SJSA1 (cell line): Measurements from ENCODE around the gene OTUB2. TPM values are rescaled to one million over a fixed set of nuclear protein-coding genes. Genes with fewer than 3 reads are reported as not detected.

ENCODE experiments used
- DNase-seq, 2 experiments: peaks; one replicate each; pipeline ENCODE4 v3.0.0-alpha.2; 2015 to 2020; ENCODE audit warnings: low spot score in 2 of 2, low read depth in 1 of 2
- H3K27ac ChIP-seq: fragments of 250-450 bp; sonication (Bioruptor Pico); 2 replicates; pipeline ENCODE4 v1.5.1; 2020; ENCODE audit warnings: mild to moderate bottlenecking, moderate library complexity
- H3K27me3 ChIP-seq: fragments of 250-450 bp; sonication (Bioruptor Pico); replicated peaks from 2 replicates; pipeline ENCODE4 v1.5.1; 2020; ENCODE audit warnings: mild to moderate bottlenecking, moderate library complexity
- H3K36me3 ChIP-seq: fragments of 250-450 bp; sonication (Bioruptor Pico); 2 replicates; pipeline ENCODE4 v1.5.1; 2020; ENCODE audit warnings: mild to moderate bottlenecking
- H3K4me1 ChIP-seq: fragments of 250-450 bp; sonication (Bioruptor Pico); replicated peaks from 2 replicates; pipeline ENCODE4 v1.6.1; 2021; ENCODE audit warnings: mild to moderate bottlenecking
- H3K4me3 ChIP-seq: fragments of 250-450 bp; sonication (Bioruptor Pico); 2 replicates; pipeline ENCODE4 v1.5.1; 2020; ENCODE audit warnings: mild to moderate bottlenecking
- H3K9me3 ChIP-seq: fragments of 250-450 bp; sonication (Bioruptor Pico); replicated peaks from 2 replicates; pipeline ENCODE4 v1.5.1; 2020; ENCODE audit warnings: mild to moderate bottlenecking
- total RNA-seq: library from RNA; depleted of rRNA; stranded (reverse); fragments of >200 nt; shearing (Covaris generic); gene quantifications from 2 replicates; pipeline ENCODE4 v1.2.3, GENCODE V29; 2014

Gene OTUB2
- total RNA-seq, 1 experiment from 2014 or later = 1.3 TPM

DNA sequence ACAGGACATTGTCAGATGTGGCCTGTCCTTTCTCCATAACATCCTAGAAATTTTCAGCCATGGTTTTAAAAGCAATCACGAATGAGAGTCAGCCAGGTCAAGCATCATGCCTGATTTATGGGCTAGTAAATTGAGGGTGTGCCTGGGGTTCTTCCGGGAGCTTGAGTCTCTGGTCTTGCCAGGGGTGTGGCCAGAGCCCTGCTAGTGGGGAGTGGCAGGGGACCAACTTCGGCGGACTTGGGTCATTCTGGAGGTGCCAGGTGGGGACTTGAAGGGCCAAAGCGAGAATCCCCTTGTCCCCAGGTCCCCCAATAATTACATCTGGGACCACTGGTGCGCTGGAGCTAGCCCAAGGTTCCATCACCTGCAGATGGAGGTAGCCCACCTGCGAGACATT is 5.7 kb downstream of the OTUB2 start:
- Histone ChIP-seq H3K27me3 (no peaks in the 10 kb centered on the region), H3K4me1 (peaks cover 19% of the 10 kb centered on the region), H3K27ac (no peak overlapping the region), H3K9me3 (no peaks in the 10 kb centered on the region), H3K36me3 (no peaks in the 10 kb centered on the region), H3K4me3 (no peak overlapping the region)
- no peak for DNase-seq

DNA sequence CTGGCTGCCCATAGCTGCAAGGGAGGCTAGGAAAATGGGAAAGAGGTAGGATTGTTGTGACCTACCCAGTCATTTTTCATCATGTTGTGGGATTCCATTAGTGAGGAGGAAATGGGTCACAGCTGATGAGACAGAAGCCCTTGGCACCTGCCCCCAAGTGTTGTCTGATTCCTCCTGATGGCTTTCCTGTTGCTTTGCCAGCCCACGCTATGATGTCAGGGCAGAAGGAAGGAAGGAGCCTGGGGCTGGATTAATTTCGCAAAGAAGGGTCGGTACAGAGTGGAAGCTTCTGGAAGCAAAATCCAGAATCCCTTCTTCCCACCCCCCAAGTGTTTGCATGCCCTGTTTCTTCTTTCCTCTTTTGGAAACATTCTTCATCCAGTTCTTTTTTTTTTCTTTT is 8.7 kb downstream of the OTUB2 start:
- Histone ChIP-seq H3K36me3 (no peaks in the 10 kb centered on the region), H3K27me3 (no peaks in the 10 kb centered on the region), H3K4me3 (no peak overlapping the region), H3K4me1 (no peaks in the 10 kb centered on the region), H3K27ac (no peak overlapping the region), H3K9me3 (no peaks in the 10 kb centered on the region)
- DNase-seq = no peak

DNA sequence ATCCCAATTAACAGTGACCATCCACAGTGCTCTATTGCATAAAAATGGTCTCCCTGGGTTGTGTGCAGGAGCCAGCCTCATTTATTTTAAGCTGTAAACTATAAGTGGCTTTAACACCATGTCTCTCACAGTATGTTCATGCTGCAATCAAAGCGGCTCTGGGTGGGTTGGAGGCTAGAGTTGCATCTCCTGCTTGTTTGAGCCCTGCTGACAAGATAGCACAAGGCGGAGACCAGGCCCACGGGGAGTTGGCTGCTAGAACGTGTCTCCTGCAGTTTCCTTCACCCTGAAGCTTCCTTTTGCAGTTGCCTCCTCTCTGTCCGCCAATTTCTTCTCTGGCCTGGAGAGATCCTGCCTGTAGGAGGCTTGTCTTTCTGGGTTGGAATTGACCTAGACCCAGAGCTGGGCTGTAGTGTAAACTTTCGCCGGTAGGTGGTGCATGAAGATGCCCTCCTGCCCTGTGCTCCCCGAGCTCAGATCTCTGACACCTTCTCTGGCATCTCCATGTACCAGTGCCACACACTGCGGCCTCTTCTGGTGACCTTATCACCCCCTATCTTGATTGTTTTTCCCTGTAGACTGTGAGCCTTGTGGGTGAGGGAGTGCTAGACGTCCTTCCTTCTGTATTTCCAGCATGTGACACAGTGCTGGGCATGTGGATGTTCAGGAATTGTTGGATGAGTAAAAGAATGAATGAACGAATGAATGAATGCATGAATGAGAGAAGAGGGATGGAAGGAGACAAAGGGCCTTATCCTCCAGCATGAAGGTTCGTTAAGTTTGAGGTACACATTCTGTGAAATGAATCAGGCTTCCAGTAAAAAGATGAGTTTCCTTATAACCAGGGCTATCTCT is 10.4 kb downstream of the OTUB2 start:
- Histone ChIP-seq H3K36me3 (no peaks in the 10 kb centered on the region), H3K27me3 (no peaks in the 10 kb centered on the region), H3K27ac (no peak overlapping the region), H3K4me1 (no peaks in the 10 kb centered on the region), H3K4me3 (no peak overlapping the region), H3K9me3 (no peaks in the 10 kb centered on the region)
- DNase-seq = peak; percentile 42 to 62

GRCh38 chr14:94037954-94038353 is 11.8 kb downstream of the OTUB2 start:
- no peaks in the 10 kb centered on the region for H3K27me3 ChIP-seq
- H3K36me3 ChIP-seq = no peaks in the 10 kb centered on the region
- H3K9me3 ChIP-seq = no peaks in the 10 kb centered on the region

DNA sequence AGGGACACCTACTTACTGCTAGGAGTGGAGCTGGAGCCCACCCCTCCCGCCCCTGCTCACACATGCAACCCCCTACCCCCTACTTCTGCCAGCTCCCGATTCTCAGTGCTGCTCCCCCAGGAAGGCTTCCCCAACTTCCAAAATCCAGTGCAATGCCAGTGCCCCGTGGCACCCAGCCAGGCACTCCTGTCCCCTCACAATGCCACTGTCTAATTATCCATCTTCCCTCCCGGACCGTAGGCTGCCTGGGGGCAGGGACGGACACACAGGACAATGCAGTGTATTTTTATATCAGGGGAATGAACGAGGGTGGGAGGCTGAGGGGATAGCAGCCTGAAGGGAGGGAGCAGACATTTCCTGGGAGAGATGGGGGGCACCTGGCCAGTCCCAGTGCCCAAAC is 12.4 kb downstream of the OTUB2 start:
- no peak for DNase-seq

More at GRCh38 chr14:94037954-94038353, 11.8 kb downstream of the OTUB2 start:
- H3K4me1 ChIP-seq = no peaks in the 10 kb centered on the region
- no peak for DNase-seq
- H3K27ac ChIP-seq = no peak overlapping the region
- H3K4me3 ChIP-seq = no peak overlapping the region

DNA sequence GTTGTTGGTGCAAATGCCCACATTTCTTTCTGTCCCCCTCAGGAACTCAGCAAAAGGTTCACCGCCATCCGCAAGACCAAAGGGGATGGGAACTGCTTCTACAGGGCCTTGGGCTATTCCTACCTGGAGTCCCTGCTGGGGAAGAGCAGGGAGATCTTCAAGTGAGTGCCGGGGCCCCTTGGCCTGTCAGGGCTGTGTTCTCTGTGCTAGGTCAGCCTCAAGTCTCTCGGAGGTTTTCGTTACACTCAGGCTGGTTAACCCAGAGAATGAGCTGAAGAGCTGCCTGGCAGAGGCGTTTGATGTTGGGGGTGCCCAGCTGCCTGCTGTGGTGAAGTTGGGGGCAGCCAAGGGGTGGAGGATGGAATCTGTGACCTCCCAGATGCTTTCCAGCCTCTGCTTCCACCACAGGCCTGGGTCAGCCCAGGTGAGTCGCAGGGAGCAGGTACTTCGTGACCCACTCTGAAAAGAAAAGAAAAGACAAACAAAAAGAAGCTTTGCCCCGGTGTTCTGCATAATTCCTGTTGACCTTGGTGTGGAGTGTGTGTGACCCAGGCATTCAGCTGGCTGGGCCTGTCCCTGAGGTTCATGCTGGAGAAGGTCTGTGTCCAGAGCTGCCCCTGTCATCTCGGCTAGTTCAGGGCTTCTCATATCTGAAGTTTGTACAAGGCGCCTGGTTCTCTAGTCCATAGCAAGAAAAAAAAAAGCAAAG is 12.9 kb downstream of the OTUB2 start:
- H3K27ac ChIP-seq = no peak overlapping the region
- no peaks in the 10 kb centered on the region for H3K4me1 ChIP-seq
- no peak overlapping the region for H3K4me3 ChIP-seq
- H3K36me3 ChIP-seq = no peaks in the 10 kb centered on the region
- no peaks in the 10 kb centered on the region for H3K9me3 ChIP-seq
- H3K27me3 ChIP-seq = no peaks in the 10 kb centered on the region
- no peak for DNase-seq

More for the DNA sequence above, 12.4 kb downstream of the OTUB2 start:
- Histone ChIP-seq H3K4me3 (no peak overlapping the region), H3K4me1 (no peaks in the 10 kb centered on the region), H3K27ac (no peak overlapping the region), H3K27me3 (no peaks in the 10 kb centered on the region), H3K9me3 (no peaks in the 10 kb centered on the region), H3K36me3 (no peaks in the 10 kb centered on the region)

DNA sequence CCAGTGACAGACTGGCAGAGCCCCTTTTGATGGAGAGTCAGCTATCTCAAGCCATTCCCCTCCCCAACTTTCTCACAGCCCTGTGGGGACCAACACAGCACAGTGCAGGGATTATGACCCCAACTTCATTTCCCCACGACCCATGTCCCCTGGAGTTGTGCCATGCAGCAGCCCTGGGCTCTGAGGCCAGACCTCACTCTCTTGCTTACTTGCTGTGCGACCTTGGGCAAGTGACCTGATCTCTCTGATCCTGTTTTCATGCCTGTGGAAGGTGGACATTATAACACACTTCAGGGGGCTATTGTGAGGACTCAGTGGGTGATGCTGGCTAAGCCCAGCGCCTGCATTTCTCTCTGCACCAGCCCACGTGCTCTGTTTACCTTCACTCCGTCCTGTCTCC is 14.1 kb downstream of the OTUB2 start:
- Histone ChIP-seq H3K4me3 (no peak overlapping the region), H3K27me3 (no peaks in the 10 kb centered on the region), H3K4me1 (no peaks in the 10 kb centered on the region), H3K9me3 (no peaks in the 10 kb centered on the region), H3K36me3 (0 out of 2 replicates have a peak, but pooled peaks cover 5% of the 10 kb centered on the region), H3K27ac (no peak overlapping the region)
- no peak for DNase-seq

DNA sequence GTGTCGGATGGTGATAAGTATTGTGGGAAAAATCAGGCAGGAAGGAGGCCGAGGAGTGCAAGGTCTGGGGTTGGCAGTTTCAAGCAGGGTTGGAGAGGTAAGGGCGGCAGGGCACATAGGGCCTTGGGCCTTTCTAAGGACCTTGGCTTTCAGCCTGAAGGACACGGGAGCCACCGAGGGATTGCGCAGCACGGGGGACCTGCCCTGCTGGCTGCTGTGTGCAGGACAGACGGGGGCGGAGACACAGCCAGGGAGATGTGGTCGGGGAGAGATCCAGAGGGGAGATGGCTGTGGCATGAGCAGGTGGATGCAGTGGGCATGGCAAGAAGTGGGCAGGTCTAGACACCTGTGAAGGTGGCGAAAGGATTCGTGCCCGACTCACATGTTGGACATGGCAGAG is 14.7 kb downstream of the OTUB2 start:
- peaks cover 10% of the 10 kb centered on the region for H3K36me3 ChIP-seq
- no peaks in the 10 kb centered on the region for H3K27me3 ChIP-seq
- H3K4me3 ChIP-seq = no peak overlapping the region
- no peak for DNase-seq
- H3K27ac ChIP-seq = no peak overlapping the region
- H3K4me1 ChIP-seq = no peaks in the 10 kb centered on the region
- no peaks in the 10 kb centered on the region for H3K9me3 ChIP-seq

DNA sequence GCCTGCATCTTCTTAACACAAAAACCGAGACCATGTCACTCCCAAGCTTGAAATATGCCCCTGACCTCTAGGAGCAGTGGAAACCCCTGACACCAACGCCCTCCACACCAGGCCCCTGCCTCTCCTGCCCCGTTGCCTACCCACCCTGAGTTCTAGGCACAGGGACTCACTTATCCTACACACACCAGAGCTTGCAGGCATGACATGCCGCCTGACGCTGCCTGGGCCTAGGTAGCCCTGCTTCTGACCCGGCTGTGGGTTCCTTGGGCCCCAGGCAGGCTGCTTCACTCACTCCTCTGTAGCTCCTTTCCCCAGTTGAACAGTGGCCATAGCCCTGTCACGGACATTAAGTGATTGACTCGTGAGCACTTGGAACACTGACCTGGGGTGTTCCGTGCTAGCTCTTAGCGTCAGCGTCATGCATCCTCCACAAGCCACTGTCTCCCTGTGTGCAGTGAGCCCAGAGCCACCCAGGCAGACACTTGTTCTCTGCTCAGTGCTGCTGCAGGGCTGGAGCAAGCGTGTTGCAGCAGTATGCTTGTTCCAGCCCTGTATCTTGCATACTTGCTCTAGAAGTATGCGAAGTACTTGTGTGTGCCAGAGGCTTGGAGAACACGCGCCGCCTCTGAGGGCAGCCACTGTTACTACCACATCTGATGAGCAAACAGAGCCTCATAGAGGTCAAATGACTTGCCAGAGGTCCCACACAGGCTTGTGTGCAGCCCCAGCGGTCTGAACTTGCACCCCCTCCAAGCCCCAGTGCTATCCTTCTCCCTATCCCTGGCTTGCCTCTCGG is 15.6 kb downstream of the OTUB2 start:
- Histone ChIP-seq H3K27ac (no peak overlapping the region), H3K27me3 (no peaks in the 10 kb centered on the region), H3K4me1 (no peaks in the 10 kb centered on the region), H3K4me3 (no peak overlapping the region), H3K36me3 (peaks cover 16% of the 10 kb centered on the region), H3K9me3 (no peaks in the 10 kb centered on the region)
- no peak for DNase-seq

DNA sequence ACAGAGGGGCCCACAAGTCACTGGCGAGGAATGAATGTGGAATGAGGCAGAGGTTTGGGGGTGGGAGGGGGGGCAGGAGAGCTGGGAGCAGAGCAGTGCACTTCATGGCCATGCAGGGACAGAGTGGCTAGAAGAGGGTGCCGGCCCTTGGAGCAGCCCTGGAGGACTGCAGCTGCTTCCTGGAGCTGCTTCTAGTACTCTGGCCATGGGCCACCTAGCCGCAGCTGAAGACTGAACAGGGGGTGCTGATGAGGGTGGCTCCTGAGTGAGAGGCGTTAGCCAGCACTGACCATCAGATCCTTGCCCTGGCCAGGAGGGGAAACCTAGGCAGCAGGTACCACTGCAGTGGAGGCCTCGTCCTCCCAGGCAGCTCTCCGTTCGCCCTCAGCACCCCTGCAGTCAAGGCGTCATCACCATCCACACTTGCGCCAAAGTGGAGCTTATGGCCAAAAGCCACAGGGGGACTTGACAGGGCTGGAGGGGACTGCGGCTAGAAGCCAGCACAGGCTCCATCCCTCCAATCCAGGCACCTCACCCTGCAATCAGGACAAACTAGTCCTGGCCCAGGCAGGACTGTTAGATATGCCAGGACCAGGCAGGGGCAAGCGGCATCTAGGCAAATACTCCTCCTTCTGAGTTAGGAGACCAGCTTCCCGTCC is 16.4 kb downstream of the OTUB2 start:
- Histone ChIP-seq H3K36me3 (peaks cover 24% of the 10 kb centered on the region), H3K27me3 (no peaks in the 10 kb centered on the region), H3K27ac (no peak overlapping the region), H3K4me1 (no peaks in the 10 kb centered on the region), H3K4me3 (no peak overlapping the region), H3K9me3 (no peaks in the 10 kb centered on the region)
- no peak for DNase-seq

GRCh38 chr14:94043111-94043755 is 17.1 kb downstream of the OTUB2 start:
- DNase-seq = no peak
- Histone ChIP-seq H3K27me3 (no peaks in the 10 kb centered on the region), H3K36me3 (peaks cover 31% of the 10 kb centered on the region), H3K27ac (no peak overlapping the region), H3K4me1 (no peaks in the 10 kb centered on the region), H3K9me3 (no peaks in the 10 kb centered on the region), H3K4me3 (no peak overlapping the region)

DNA sequence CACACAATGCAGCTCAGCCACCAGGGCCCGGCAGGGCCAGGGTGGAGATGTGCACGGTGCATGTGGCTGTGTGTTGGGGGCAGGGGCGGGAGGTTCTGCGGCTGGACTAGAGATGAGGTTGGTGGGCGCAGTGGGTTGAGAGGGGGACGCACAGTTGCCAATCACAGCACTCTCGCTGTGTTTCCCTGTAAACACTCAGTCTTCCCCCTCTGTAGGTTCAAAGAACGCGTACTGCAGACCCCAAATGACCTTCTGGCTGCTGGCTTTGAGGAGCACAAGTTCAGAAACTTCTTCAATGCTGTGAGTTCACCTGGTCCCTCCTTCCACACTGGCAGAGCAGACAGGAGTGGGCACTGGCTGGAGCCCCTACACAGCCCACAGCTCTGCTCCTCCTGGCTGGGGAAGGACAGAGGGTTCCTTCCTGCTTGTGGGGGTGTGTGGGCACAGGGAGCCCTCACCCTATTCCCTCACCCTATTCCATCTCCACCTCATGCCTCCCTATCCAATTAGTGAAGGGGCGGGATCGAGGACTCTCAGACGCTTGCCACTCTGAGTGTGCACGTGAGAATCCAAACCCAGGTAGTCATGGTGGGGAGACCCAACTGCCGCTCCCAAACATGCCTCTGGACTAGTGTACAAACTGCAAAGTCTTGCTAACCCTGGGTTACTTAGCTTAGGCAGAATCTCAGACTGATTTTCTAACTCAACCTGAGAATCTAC is 17.8 kb downstream of the OTUB2 start:
- H3K9me3 ChIP-seq = no peaks in the 10 kb centered on the region
- H3K36me3 ChIP-seq = peaks cover 37% of the 10 kb centered on the region

More for the DNA sequence above, 17.8 kb downstream of the OTUB2 start:
- no peak overlapping the region for H3K27ac ChIP-seq
- H3K4me1 ChIP-seq = no peaks in the 10 kb centered on the region
- no peak for DNase-seq
- H3K27me3 ChIP-seq = no peaks in the 10 kb centered on the region
- no peak overlapping the region for H3K4me3 ChIP-seq
